22Rv1 (cell line): ENCODE measurements around the gene IFIT2.

ENCODE experiments used
- ZFX ChIP-seq: fragments of 450-650 bp; IDR thresholded peaks from 2 replicates; pipeline ENCODE4 v1.6.1; 2017; ENCODE audit warnings: antibody characterized with exemption, borderline replicate concordance
- TF ChIP-seq, protein P1 (sequence below): fragments of 450-650 bp; IDR thresholded peaks from 2 replicates; pipeline ENCODE4 v1.5.1; 2017; ENCODE audit warnings: mild to moderate bottlenecking

DNA sequence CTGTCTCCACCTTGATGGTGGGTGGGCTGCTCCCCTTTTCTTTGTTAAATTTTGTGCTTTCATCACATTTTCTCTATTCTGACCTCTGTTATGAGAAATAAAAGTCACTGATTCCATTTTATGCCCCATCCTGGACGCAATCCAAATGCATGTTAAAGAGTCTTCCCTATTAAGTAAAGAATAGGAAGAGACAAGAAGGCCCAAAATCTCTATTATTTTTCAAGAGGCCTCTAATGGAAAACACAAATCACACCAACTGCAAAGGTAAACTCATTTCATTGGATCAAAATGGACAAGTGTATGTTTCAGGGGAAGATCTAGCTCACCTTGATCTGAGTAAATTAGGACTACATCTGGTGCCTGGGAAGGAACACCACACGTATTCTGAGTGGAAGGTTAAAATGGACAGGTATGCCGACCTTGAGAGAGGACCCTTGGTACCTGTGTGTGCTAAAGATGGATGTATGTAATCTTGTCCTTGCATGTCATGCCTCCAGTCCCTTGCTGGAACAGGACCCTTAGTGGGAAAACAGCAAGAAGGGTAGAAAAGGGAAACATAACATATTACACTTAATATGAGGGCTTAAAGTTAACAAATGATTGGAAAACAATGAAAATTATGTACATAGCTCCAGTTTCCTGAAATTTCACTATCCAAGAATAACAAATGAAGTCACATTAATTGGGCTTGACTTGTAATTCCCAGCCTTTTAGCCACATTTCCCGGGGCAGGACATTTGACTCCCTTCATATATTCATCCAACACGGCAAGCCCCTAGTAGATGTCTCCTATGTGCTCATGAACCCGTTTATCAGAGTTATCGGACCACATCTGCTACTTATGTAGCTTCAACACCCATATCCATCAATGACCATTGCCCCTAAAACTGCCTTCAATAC lies 7.6 kb downstream of the IFIT2 start:
- TF ChIP-seq, protein P1, sequence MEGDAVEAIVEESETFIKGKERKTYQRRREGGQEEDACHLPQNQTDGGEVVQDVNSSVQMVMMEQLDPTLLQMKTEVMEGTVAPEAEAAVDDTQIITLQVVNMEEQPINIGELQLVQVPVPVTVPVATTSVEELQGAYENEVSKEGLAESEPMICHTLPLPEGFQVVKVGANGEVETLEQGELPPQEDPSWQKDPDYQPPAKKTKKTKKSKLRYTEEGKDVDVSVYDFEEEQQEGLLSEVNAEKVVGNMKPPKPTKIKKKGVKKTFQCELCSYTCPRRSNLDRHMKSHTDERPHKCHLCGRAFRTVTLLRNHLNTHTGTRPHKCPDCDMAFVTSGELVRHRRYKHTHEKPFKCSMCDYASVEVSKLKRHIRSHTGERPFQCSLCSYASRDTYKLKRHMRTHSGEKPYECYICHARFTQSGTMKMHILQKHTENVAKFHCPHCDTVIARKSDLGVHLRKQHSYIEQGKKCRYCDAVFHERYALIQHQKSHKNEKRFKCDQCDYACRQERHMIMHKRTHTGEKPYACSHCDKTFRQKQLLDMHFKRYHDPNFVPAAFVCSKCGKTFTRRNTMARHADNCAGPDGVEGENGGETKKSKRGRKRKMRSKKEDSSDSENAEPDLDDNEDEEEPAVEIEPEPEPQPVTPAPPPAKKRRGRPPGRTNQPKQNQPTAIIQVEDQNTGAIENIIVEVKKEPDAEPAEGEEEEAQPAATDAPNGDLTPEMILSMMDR: no peak
- no peak for TF ChIP-seq ZFX
